Right lobe of liver (tissue), 6 donors: ENCODE measurements around the gene C15orf61. TPM values are rescaled to one million over a fixed set of nuclear protein-coding genes. Genes with fewer than 3 reads are reported as not detected.

Experiments
- ATAC-seq, 4 donors: fragments of 200-7000 bp; cut with Tn5 transposase; one replicate each; pipeline ENCODE4 v1.9.1; 2020; ENCODE audit warnings: mild to moderate bottlenecking in 4 of 4, moderate library complexity in 4 of 4
- DNase-seq, 3 donors: peaks; one replicate each; pipeline ENCODE4 v3.0.0-alpha.2; 2020
- H3K27ac ChIP-seq, 3 donors: fragments of 200-600 bp; one replicate each; pipeline ENCODE4 v1.8.0; 2022
- H3K27me3 ChIP-seq, 2 donors: fragments of 200-600 bp; one replicate each; pipeline ENCODE4 v1.8.0; 2022
- H3K36me3 ChIP-seq, 4 donors: fragments of 200-600 bp; sonication (generic) in 1 of 4; one replicate each; pipeline versions ENCODE4 v1.5.1 to v1.8.0; 2017 to 2022; ENCODE audit warnings: control low read depth in 1 of 4
- H3K4me1 ChIP-seq, 4 donors: fragments of 200-600 bp; sonication (generic) in 1 of 4; one replicate each; pipeline versions ENCODE4 v1.5.1 to v1.8.0; 2017 to 2022; ENCODE audit warnings: control low read depth in 1 of 4
- H3K4me3 ChIP-seq, 3 donors: fragments of 200-600 bp; one replicate each; pipeline ENCODE4 v1.8.0; 2022
- H3K9me3 ChIP-seq, 4 donors: fragments of 200-600 bp; sonication (generic) in 1 of 4; one replicate each; pipeline versions ENCODE4 v1.5.1 to v1.8.0; 2017 to 2022; ENCODE audit warnings: control low read depth in 1 of 4
- POLR2A ChIP-seq: fragments of 450-650 bp; IDR thresholded peaks from one replicate; pipeline ENCODE4 v1.6.1; 2017; ENCODE audit warnings: antibody characterized with exemption, mild to moderate bottlenecking
- WGBS: methylation state at CpG from one replicate; pipeline ENCODE4 v1.1.6; 2018; ENCODE audit warnings: low coverage, low lambda C conversion rate; ENCODE audit not compliant: insufficient coverage; ENCODE audit errors: missing lambda C conversion rate; 5-methylcytosine and 5-hydroxymethylcytosine counted together
- intact Hi-C, 2 donors: fragments of 100-400 bp; cut with DNase I; formaldehyde crosslinking; loops; one replicate each; pipeline versions ENCODE4 v1.11.2 to v1.14.1; 2022
- total RNA-seq, 6 experiments: library from RNA; depleted of rRNA in 2 of 6; stranded (reverse); fragments of >200 nt in 2 of 6; fragmentation: NEBNext Ultra II Directional in 3 of 6; extraction: Animal tissue kit (Norgen Biotek cat#: 25700) in 3 of 6; gene quantifications; one replicate each; pipeline versions ENCODE4 v1.1.0 to v1.2.4, GENCODE V29; 2016 to 2023
- TF ChIP-seq, protein P1 (sequence below), 4 donors: fragments of 200-600 bp in 3 of 4; fragments of 450-650 bp in 1 of 4; IDR thresholded peaks; one replicate each; pipeline versions ENCODE4 v1.5.1 to v1.8.0; 2016 to 2022; ENCODE audit warnings: antibody characterized with exemption in 4 of 4, mild to moderate bottlenecking in 2 of 4
- donor health status: DM: no; HTN: yes; CAD: no.
- donor health status: DM: no; HTN: no; CAD: no.
- donor health status: DM: no; HTN: no; CAD: no.
- donor health status: DM: no; HTN: yes; CAD: no.
- donor health status: DM: no; HTN: yes; CAD: no.

C15orf61 gene
- total RNA-seq, 6 experiments from 2014 or later, result 1.4 to 3.0 (median 2.3) TPM

DNA sequence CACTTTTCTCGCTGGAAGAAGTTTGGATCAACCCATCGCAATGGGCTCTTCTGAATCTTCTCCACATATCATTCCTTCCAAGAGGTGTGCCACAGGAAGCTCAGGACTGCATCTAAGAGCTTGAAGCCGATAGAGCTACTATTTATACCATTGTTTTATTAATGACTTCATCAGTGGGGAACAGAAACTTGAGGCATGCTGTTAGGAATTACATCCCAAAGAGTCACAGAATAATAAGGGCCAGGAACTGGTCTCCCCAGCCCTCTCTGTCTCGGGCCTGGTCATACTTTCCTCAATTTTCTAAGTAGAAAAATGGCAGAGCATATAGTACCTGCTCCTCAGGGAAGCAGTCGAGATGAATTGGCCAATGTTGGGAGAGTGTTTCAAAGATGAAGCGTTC is 16.9 kb upstream of the C15orf61 start:
- 84% methylated on average over 4 of the region's 6 CpGs for WGBS
- H3K36me3 ChIP-seq, result no peaks in the 10 kb centered on the region
- no peak overlapping the region for H3K4me3 ChIP-seq
- TF ChIP-seq, protein P1, sequence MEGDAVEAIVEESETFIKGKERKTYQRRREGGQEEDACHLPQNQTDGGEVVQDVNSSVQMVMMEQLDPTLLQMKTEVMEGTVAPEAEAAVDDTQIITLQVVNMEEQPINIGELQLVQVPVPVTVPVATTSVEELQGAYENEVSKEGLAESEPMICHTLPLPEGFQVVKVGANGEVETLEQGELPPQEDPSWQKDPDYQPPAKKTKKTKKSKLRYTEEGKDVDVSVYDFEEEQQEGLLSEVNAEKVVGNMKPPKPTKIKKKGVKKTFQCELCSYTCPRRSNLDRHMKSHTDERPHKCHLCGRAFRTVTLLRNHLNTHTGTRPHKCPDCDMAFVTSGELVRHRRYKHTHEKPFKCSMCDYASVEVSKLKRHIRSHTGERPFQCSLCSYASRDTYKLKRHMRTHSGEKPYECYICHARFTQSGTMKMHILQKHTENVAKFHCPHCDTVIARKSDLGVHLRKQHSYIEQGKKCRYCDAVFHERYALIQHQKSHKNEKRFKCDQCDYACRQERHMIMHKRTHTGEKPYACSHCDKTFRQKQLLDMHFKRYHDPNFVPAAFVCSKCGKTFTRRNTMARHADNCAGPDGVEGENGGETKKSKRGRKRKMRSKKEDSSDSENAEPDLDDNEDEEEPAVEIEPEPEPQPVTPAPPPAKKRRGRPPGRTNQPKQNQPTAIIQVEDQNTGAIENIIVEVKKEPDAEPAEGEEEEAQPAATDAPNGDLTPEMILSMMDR (IDR thresholded peaks at IDR 0.05), result no peak
- no peak for TF ChIP-seq POLR2A
- DNase-seq, result no peak
- no peak overlapping the region for H3K27ac ChIP-seq
- H3K9me3 ChIP-seq, result no peaks in the 10 kb centered on the region
- intact Hi-C loops, result loop anchor here in 1 of 2 donors (10.0 kb wide), 1 partner anchor 331 kb away; no protein-coding TSS in a partner anchor
- H3K27me3 ChIP-seq, result no peaks in the 10 kb centered on the region
- H3K4me1 ChIP-seq, result no peaks in the 10 kb centered on the region
- no peak for ATAC-seq

DNA sequence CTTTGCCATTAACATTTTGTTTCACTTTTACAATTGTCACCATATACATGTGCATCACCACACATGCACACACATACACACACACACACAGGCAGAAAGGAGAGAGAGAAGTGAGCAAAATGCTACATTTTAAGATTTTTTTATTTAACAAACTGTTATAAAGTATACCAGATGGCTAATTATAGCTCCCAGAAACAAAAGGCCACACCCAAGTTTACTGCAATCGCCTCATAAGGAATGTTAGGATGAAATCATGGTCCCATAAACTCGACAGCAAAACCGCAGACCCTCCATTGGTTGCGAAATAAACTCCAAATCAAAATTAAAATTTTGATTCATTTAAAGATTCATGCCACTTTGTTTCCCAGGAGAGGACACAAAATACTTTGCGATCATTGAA is 16.1 kb upstream of the C15orf61 start:
- Histone ChIP-seq H3K4me3 (no peak overlapping the region), H3K9me3 (no peaks in the 10 kb centered on the region), H3K27ac (no peak overlapping the region), H3K36me3 (no peaks in the 10 kb centered on the region), H3K4me1 (no peaks in the 10 kb centered on the region), H3K27me3 (no peaks in the 10 kb centered on the region)
- 78% methylated on average over 5 of the region's 5 CpGs for WGBS
- TF ChIP-seq, protein P1 (IDR thresholded peaks at IDR 0.05), result no peak
- TF ChIP-seq POLR2A, result no peak
- DNase-seq (no peak), ATAC-seq (no peak)
- intact Hi-C loops, result loop anchor here in 1 of 2 donors (10.0 kb wide), 1 partner anchor 330 kb away; no protein-coding TSS in a partner anchor

DNA sequence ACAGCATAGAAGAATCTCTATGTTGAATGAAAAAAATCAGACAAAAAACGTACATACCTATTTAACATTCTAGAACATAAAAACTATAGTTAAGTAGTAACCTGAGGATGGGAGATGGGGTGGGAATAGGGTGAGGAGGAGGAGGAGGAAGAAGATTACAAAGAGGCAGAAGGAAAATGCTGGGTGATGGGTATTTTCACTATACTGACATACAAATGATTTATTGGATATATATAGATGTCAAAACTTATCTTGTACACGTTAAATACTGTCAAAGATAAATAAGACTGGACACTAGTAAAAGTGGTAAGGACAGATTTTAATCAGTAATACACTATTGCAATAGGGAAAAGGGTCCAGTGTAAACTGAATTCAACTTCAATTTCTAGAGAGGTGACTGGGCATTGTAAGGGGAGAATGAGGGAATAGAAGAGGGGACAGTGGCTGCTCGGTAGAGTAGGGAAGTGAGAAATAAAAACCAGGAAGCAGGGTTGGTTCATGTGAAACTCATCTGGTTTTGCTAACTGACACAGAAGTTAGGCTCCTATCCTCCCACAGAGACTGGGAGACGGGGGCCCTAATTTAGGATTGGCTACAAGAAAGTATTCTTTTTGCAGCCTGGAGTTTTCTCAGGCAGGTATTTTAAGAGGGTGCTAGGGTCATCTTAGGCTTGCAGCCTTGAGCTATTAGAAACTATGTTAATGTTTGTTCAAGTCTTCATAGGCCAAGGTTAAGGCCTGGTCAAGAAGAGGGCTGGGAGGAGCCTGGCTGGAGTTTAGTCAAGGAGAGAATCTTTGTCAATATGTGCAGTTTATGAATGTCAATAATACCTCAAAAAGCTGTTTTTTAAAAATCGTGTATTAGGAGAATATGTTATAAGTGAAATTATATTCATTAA is 15.0 kb upstream of the C15orf61 start:
- DNase-seq, result no peak
- no peak overlapping the region for H3K4me3 ChIP-seq
- H3K9me3 ChIP-seq, result no peaks in the 10 kb centered on the region
- intact Hi-C loops, result loop anchor here in 1 of 2 donors (10.0 kb wide), 1 partner anchor 329 kb away; no protein-coding TSS in a partner anchor
- no peak for TF ChIP-seq POLR2A
- TF ChIP-seq, protein P1 (IDR thresholded peaks at IDR 0.05), result no peak
- H3K36me3 ChIP-seq, result no peaks in the 10 kb centered on the region
- H3K27ac ChIP-seq, result no peak overlapping the region
- no peaks in the 10 kb centered on the region for H3K27me3 ChIP-seq
- 83% methylated on average over 5 of the region's 5 CpGs for WGBS
- ATAC-seq, result peak in 3 of 4 donors; percentile 41 to 63 (median 54)
- no peaks in the 10 kb centered on the region for H3K4me1 ChIP-seq

DNA sequence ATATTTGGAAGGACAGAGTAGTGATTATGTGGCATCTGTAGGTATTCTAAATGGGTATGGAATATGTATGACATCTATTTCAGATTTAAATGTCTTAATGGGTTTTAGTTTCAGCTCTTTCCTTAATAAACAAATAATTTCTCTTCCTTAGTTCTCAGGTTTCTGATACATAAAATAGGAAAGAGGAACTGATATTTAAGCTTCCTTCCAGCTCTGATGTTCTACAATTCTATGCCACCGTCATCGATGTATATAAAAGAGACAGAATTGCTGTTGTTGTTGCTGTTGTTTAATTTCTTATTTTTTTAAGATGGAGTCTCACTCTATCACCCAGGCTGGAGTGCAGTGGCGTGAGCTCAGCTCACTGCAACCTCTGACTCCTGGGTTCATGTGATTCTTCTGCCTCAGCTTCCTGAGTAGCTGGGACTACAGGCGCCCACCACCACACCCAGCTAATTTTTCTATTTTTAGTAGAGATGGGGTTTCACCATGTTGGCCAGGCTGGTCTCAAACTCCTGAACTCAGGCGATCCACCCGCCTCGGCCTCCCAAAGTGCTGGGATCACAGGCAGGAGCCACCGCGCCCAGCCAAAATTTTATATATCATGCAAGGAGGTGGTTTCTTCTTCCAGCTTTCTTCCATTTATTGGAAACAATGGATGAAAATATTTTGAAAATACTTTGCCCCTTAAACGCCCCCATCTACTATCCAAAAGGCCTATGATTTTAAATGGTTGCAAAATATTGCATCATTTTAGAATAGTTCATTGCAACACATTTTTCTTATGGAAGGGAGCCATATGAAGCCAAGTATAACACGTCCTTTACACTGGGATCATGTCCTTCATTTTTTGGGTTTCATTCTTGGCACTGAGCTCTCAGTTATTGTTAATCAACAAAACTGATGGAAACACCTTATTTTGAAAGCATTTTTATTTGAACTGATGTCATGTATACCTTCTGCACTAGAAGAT is 13.9 kb upstream of the C15orf61 start:
- H3K27me3 ChIP-seq, result no peaks in the 10 kb centered on the region
- H3K4me1 ChIP-seq, result no peaks in the 10 kb centered on the region
- 74% methylated on average over 8 of the region's 11 CpGs for WGBS
- intact Hi-C loops, result loop anchor here in 1 of 2 donors (10.0 kb wide), 1 partner anchor 328 kb away; no protein-coding TSS in a partner anchor
- no peak overlapping the region for H3K27ac ChIP-seq
- no peak overlapping the region for H3K4me3 ChIP-seq
- ATAC-seq (peak in 1 of 4 donors; percentile 26), DNase-seq (no peak)
- TF ChIP-seq POLR2A, result no peak
- TF ChIP-seq, protein P1 (IDR thresholded peaks at IDR 0.05), result no peak
- H3K9me3 ChIP-seq, result no peaks in the 10 kb centered on the region
- no peaks in the 10 kb centered on the region for H3K36me3 ChIP-seq
